HG03175 (cell line): Measurements from ENCODE around the gene FAM227B.
"Not testable (repeated sequence)": the region's sequence is repeated elsewhere in the genome, so short reads cannot be mapped to it uniquely, and the experiment has no call there.

Experiments used
- ATAC-seq: cut with Tn5 transposase; IDR thresholded peaks from one replicate; pipeline ENCODE4 v1.9.1; 2021; ENCODE audit warnings: mild to moderate bottlenecking, moderate library complexity; ENCODE audit not compliant: unreplicated experiment

Gene FAM227B

DNA sequence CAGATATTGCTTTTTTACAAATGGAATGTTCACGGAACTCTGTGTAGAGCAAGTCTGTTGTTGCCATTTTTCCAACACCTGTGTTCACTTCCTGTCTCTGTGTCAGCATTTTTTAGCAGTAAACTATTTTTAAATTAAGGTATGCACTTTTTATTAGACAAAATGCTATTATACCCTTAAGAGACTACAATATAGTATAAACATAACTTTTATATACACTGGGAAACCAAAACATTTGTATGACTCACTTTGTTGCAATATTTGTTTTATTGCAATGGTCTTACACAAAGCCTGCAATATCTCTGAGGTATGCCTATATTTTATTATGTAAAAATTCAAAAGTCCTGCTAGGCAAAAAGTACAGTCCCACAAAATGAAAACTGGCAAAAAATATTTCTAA is 237.4 kb downstream of the FAM227B start:
- no peak for ATAC-seq

DNA sequence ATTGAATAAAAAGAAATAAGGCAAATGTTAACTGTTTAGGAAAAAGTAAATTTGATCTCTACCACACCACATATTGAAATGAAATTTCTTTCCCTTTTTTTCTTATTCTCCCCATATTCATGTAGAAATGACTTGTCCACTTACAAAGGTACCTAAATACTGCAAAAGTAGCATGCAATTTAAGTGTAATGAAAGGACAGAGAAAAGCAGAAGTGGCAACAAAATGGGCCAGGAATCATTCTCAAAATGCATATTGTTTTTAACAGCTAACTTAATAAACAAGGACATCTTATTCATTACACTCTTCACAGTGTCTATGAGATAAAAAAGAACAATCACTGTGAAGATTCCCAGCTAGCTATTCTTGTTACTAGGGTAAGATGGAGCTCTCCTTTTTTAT is 238.2 kb downstream of the FAM227B start:
- no peak for ATAC-seq

- ATAC-seq, result no peak
These were observed 239.7 kb downstream of the FAM227B start for GRCh38 chr15:49380912-49381311.

- no peak for ATAC-seq
These were observed 240.6 kb downstream of the FAM227B start for GRCh38 chr15:49379996-49380395.

GRCh38 chr15:49372366-49372765 is 248.3 kb downstream of the FAM227B start:
- ATAC-seq, result no peak

GRCh38 chr15:49370782-49371181 is 249.8 kb downstream of the FAM227B start:
- ATAC-seq, result no peak

DNA sequence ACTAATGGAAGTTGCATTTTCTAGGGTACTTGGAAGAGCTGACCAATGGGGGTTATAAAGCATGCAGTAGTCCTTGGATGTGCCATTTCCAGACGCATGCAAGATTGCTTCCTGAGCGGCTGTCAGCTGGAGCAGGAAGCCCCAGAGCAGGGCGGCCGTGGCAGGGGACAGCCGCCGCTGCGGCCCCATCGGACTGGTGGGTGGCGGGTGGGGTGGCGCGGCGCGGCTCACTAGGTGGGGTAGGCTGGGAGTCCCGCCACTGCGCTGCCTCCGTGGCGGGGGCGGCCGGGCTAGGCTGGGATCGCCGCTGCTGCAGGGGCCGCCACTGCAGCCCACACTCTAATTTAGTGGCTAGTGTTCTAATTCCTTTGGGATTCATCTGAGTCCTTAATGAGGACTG is 254.1 kb downstream of the FAM227B start:
- no peak for ATAC-seq

GRCh38 chr15:49361370-49361769 is 259.2 kb downstream of the FAM227B start:
- no peak for ATAC-seq

DNA sequence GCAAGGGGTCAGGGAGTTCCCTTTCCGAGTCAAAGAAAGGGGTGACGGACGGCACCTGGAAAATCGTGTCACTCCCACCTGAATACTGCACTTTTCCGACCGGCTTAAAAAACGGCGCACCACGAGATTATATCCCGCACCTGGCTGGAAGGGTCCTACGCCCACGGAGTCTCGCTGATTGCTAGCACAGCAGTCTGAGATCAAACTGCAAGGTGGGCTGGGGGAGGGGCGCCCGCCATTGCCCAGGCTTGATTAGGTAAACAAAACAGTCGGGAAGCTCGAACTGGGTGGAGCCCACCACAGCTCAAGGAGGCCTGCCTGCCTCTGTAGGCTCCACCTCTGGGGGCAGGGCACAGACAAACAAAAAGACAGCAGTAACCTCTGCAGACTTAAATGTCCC is 266.2 kb downstream of the FAM227B start:
- not testable (repeated sequence) for ATAC-seq

DNA sequence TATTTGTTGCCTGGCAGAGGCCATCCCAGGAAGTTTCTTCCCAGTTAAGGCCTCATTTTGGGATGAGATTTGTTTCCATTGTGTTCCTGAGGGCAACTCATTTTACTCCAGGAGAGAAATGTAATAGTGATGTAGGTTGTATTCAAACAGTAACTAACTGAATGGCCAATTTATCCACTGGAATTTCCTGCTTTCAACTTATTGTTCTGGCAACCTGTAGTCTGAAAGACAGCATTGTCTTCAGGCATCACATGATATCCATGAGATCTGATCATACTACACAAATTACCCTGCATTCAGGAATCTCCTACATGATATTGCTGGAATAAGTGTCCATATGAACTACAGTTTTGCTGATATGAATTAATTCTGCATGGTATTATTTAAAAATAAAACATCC is 277.1 kb downstream of the FAM227B start:
- ATAC-seq, result no peak

DNA sequence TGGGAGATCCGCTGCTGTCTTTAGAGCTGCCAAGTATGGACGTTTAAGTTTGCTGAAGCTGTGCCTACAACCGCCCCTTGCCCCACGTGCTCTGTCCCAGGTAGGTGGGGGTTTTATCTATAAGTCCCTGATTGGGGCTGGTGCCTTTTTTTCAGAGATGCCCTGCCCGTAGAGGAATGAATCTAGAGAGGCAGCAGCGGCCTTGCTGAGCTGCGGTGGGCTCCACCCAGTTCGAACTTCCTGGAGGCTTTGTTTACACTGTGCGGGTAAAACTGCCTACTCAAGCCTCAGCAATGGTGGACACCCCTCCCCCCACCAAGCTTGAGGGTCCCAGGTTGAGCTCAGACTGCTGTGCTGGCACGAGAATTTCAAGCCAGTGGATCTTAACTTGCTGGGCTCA is 281.0 kb downstream of the FAM227B start:
- ATAC-seq, result no peak

- no peak for ATAC-seq
These were observed 288.7 kb downstream of the FAM227B start for GRCh38 chr15:49331951-49332350.

GRCh38 chr15:49331442-49331841 is 289.2 kb downstream of the FAM227B start:
- ATAC-seq, result no peak

GRCh38 chr15:49330166-49330565 is 290.5 kb downstream of the FAM227B start:
- ATAC-seq, result no peak

DNA sequence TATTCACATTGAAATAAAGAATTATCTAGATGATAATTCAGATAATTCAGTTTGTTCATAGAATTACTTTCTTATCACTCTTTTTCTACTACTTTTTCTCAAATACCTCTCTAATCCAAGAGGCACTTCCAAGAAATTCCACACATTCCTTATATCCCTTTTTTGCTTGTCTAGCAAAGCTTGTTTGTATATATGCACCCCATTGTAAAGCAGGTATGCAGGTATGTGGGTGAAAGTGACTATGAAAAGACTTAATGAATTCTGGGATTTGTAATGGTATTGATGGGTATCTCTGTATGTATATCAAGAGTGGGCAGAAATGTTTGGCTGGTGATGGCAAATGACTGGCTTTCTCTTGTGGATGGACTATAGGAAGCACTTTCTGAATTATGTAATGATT is 291.7 kb downstream of the FAM227B start:
- ATAC-seq, result no peak

GRCh38 chr15:49327927-49328326 is 292.7 kb downstream of the FAM227B start:
- no peak for ATAC-seq

GRCh38 chr15:49323207-49323606 is 297.4 kb downstream of the FAM227B start:
- no peak for ATAC-seq

DNA sequence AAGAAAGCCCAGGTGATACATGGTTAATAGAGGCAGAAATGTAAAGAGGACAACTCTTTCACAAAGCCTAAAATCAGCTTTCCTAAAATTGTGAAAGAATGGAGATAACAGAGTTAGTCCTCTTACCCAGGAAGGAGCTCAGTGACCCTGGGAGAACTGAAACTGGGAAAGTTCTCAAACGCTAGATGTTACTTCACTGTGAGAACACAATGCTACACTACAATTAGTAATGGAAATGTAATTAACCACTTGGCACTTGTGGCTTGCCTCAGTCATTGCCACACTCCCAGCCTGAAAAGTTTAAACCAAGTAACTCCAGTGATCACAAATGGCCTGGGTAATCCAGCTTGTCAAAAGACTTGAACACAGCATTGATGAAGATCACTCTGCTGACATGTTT is 300.3 kb downstream of the FAM227B start:
- no peak for ATAC-seq

DNA sequence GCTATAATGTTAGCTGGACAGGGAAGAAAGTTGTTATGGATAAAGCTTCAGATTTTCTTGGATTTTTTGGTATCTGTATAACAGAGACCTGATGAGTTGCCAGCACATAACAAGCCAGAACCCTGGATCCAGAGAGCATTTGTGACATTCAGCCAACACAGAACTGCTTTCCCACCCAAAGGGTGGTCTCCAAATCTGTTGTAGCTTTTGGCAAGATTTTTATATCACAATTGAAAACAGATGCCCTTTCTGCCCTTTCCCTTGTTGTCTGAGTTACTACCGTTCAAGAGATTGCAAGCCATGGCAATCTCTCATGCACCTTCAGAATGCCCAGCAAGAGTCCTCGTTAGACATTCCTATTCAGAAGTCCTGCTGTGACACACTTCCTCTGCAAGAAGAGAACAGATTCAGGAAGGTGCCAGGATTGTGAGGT is 305.2 kb downstream of the FAM227B start:
- no peak for ATAC-seq

GRCh38 chr15:49314716-49315115 is 305.9 kb downstream of the FAM227B start:
- ATAC-seq, result no peak

DNA sequence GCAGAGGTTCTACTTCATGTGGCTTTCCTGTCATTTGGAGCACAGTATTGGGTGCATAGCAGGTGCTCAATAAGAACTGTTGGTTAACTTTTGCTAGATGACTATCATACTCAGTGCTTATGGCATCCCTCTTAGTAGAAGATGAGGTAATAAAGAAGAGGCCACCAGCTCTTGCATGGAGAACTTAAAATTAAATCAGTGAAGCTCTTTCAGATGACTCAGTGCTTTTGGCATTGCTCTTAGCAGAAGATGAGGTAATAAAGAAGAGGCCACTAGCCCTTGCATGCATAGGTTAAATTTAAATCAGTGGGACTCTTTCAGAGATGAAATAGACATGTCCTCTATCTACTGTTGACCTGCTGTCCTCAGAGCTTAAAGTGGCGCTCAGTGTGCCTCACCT is 307.0 kb downstream of the FAM227B start:
- ATAC-seq, result no peak

DNA sequence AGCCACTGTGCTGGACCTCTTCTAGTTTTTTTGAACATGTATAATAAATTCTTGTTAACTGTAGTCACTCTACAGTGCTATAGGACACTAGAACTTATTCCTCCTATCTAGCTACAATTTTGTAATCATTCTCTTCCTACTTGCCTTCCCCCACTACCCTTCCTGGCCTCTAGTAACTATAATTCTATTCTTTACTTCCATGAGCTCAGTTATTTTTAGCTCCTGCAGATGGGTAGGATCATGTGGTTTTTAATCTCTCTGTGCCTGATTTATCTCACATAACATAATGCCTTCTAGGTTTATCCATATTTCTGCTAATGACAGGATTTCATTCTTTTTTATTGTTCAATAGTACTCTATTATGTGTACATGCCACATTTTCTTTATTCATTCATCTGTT is 310.7 kb downstream of the FAM227B start:
- no peak for ATAC-seq

DNA sequence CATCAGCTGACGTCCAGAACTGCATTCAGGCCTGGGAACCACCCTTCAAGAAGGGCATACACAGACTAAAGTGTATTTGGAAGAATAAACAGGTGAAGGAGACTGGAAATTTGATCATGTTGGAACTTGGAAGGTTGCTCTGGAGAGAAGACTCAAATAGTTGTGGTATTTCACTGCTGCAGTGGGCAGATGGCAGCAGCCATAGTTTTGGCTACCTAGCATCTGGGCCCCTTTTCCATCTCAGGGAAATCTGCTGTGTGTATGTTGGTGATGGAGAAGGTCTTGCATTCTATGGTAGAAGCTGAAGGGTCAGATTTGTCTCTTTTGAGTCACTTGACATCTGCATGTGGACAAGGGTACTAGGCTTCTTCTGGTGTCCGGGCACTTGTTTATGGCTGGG is 311.9 kb downstream of the FAM227B start:
- ATAC-seq, result no peak

DNA sequence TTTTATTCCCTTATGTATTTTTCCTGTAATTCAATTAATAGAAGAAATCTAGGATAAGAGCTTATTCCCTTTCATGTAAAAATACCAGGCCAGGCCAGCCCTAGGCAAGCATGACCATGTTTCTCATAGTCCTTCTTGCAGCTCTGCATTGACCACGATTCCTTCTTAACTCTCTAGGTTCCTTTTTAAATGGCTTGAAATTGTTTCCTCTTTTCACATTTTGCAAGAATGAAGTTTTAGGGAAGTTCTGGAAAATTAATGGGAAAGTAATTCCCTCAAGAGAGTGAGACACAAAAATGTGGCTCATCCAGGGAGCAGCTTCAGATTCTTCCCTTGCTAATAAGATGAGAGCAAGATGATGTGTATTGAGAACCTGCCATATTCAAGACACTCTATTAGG is 314.1 kb downstream of the FAM227B start:
- ATAC-seq, result no peak
